RWPE2 (cell line): ENCODE measurements around the gene INSYN2B.

Experiments
- ATAC-seq: fragments of 200-7000 bp; cut with Tn5 transposase; 3 replicates; pipeline ENCODE4 v1.9.1; 2021; ENCODE audit warnings: low read depth
- DNase-seq: peaks from one replicate; pipeline ENCODE4 v3.0.0-alpha.2; 2020; ENCODE audit warnings: low spot score
- H3K27ac ChIP-seq: fragments of 450-650 bp; 2 replicates; pipeline ENCODE4 v1.5.1; 2017; ENCODE audit warnings: mild to moderate bottlenecking; ENCODE audit not compliant: poor library complexity, severe bottlenecking
- H3K27me3 ChIP-seq: fragments of 250-450 bp; sonication (Bioruptor Pico); 2 replicates; pipeline ENCODE4 v1.5.1; 2021; ENCODE audit warnings: mild to moderate bottlenecking, moderate library complexity; ENCODE audit not compliant: insufficient read depth, poor library complexity, severe bottlenecking
- H3K36me3 ChIP-seq: fragments of 250-450 bp; sonication (Bioruptor Pico); 2 replicates; pipeline ENCODE4 v1.5.1; 2020; ENCODE audit warnings: low read depth, mild to moderate bottlenecking, moderate library complexity
- H3K4me1 ChIP-seq: fragments of 250-450 bp; sonication (Bioruptor Pico); 2 replicates; pipeline ENCODE4 v1.5.1; 2021; ENCODE audit warnings: mild to moderate bottlenecking, moderate library complexity; ENCODE audit not compliant: insufficient read depth, poor library complexity, severe bottlenecking
- H3K4me3 ChIP-seq: fragments of 250-450 bp; sonication (Bioruptor Pico); 2 replicates; pipeline ENCODE4 v1.5.1; 2021; ENCODE audit warnings: mild to moderate bottlenecking, moderate library complexity; ENCODE audit not compliant: severe bottlenecking
- H3K9me3 ChIP-seq: fragments of 250-450 bp; sonication (Bioruptor Pico); 2 replicates; pipeline ENCODE4 v1.5.1; 2021; ENCODE audit warnings: mild to moderate bottlenecking, moderate library complexity; ENCODE audit not compliant: severe bottlenecking
- TF ChIP-seq, protein P1 (sequence below): fragments of 450-650 bp; IDR thresholded peaks from one replicate; pipeline ENCODE4 v1.5.1; 2017; ENCODE audit warnings: mild to moderate bottlenecking, moderate library complexity; ENCODE audit not compliant: poor library complexity, severe bottlenecking

Gene INSYN2B

GRCh38 chr5:169847519-169847918 lies 132.8 kb downstream of the INSYN2B start:
- Histone ChIP-seq H3K36me3 (no peaks in the 10 kb centered on the region), H3K4me3 (no peak overlapping the region), H3K27me3 (no peaks in the 10 kb centered on the region), H3K9me3 (no peaks in the 10 kb centered on the region), H3K27ac (no peak overlapping the region), H3K4me1 (no peaks in the 10 kb centered on the region)
- DNase-seq (no peak), ATAC-seq (no peak)
- TF ChIP-seq, protein P1, sequence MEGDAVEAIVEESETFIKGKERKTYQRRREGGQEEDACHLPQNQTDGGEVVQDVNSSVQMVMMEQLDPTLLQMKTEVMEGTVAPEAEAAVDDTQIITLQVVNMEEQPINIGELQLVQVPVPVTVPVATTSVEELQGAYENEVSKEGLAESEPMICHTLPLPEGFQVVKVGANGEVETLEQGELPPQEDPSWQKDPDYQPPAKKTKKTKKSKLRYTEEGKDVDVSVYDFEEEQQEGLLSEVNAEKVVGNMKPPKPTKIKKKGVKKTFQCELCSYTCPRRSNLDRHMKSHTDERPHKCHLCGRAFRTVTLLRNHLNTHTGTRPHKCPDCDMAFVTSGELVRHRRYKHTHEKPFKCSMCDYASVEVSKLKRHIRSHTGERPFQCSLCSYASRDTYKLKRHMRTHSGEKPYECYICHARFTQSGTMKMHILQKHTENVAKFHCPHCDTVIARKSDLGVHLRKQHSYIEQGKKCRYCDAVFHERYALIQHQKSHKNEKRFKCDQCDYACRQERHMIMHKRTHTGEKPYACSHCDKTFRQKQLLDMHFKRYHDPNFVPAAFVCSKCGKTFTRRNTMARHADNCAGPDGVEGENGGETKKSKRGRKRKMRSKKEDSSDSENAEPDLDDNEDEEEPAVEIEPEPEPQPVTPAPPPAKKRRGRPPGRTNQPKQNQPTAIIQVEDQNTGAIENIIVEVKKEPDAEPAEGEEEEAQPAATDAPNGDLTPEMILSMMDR, result no peak

DNA sequence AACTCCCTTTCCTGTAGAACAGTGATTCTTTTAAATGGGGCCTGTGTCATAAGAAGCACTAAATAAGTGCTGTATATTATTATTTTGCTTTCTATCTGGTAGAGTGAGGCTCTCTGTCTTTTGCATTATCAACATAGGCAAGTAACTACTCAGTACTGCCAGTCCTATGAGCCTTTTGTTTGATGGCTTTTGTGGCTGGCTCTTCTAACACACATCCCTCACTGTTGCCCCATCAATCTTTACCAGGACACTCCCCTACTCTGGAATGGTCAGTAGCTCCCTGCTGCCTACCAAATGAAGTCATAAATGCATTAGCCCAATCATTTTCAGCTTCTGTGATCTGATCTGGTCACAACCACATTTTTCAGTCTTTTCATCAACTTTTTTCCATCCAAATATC lies 137.6 kb downstream of the INSYN2B start:
- Histone ChIP-seq H3K27ac (no peak overlapping the region), H3K27me3 (no peaks in the 10 kb centered on the region), H3K36me3 (no peaks in the 10 kb centered on the region), H3K4me1 (no peaks in the 10 kb centered on the region), H3K4me3 (no peak overlapping the region), H3K9me3 (no peaks in the 10 kb centered on the region)
- DNase-seq, result no peak
- ATAC-seq, result no peak
- TF ChIP-seq, protein P1, result no peak

GRCh38 chr5:169840405-169840804 lies 139.9 kb downstream of the INSYN2B start:
- no peak for DNase-seq
- Histone ChIP-seq H3K36me3 (no peaks in the 10 kb centered on the region), H3K4me1 (no peaks in the 10 kb centered on the region), H3K9me3 (no peaks in the 10 kb centered on the region), H3K27ac (no peak overlapping the region), H3K4me3 (no peak overlapping the region), H3K27me3 (no peaks in the 10 kb centered on the region)
- no peak for ATAC-seq
- TF ChIP-seq, protein P1, result no peak

GRCh38 chr5:169838688-169839087 lies 141.6 kb downstream of the INSYN2B start:
- TF ChIP-seq, protein P1, result no peak
- H3K27ac ChIP-seq, result no peak overlapping the region
- ATAC-seq, result peak; percentile 14; the same call in 1 of the 3 replicates

GRCh38 chr5:169837686-169838085 lies 142.6 kb downstream of the INSYN2B start:
- Histone ChIP-seq H3K9me3 (no peaks in the 10 kb centered on the region), H3K27ac (no peak overlapping the region), H3K4me1 (no peaks in the 10 kb centered on the region), H3K4me3 (no peak overlapping the region), H3K36me3 (no peaks in the 10 kb centered on the region), H3K27me3 (no peaks in the 10 kb centered on the region)
- ATAC-seq (no peak), DNase-seq (no peak)
- TF ChIP-seq, protein P1, result no peak

More at GRCh38 chr5:169838688-169839087, 141.6 kb downstream of the INSYN2B start:
- no peaks in the 10 kb centered on the region for H3K36me3 ChIP-seq
- no peaks in the 10 kb centered on the region for H3K4me1 ChIP-seq
- H3K27me3 ChIP-seq, result no peaks in the 10 kb centered on the region
- no peak overlapping the region for H3K4me3 ChIP-seq
- H3K9me3 ChIP-seq, result no peaks in the 10 kb centered on the region
- no peak for DNase-seq
